T-cell (primary cell): ENCODE results near the gene PRPSAP1. TPM values are rescaled to one million over a fixed set of nuclear protein-coding genes. Genes with fewer than 3 reads are reported as not detected.

ENCODE experiments used
- ATAC-seq, 4 experiments: fragments of 200-7000 bp in 3 of 4; fragments of 150-1000 bp in 1 of 4; cut with Tn5 transposase; replicated peaks in 1 of 4; 1 replicate in 3 of 4; 2 replicates in 1 of 4; pipeline ENCODE4 v1.10.0; 2021; ENCODE audit warnings: moderate library complexity in 3 of 4, mild to moderate bottlenecking in 2 of 4, moderate number of reproducible peaks in 1 of 4
- CTCF ChIA-PET, 2 donors: fragments of 300-600 bp; sonication (Branson Sonifier 250); formaldehyde crosslinking; loops; one replicate each; lab custom pipeline; 2022; ENCODE audit warnings: antibody characterized with exemption in 2 of 2; lab: Charles Lee
- POLR2A ChIA-PET, 2 donors: fragments of 300-600 bp; sonication (Branson Sonifier 250); formaldehyde crosslinking; loops; one replicate each; lab custom pipeline; 2022; ENCODE audit warnings: antibody characterized with exemption in 2 of 2; lab: Charles Lee
- DNase-seq, 35 experiments: peaks; one replicate each; pipeline versions ENCODE4 v3.0.0 to v3.0.0-alpha.2; 2013 to 2023
- H3K27ac ChIP-seq: one replicate; pipeline ENCODE4 v1.5.1; 2013; ENCODE audit warnings: low read length
- H3K27me3 ChIP-seq, 2 experiments: replicated peaks in 1 of 2; 1 replicate in 1 of 2; 2 replicates in 1 of 2; pipeline versions ENCODE4 v1.6.1 to v1.7.0; 2013; ENCODE audit warnings: low read length in 1 of 2, mixed read lengths in 1 of 2; ENCODE audit not compliant: control insufficient read depth in 2 of 2, insufficient read depth in 2 of 2; ENCODE audit errors: extremely low read depth in 1 of 2
- H3K36me3 ChIP-seq, 2 donors: 1 replicate in 1 of 2; 2 replicates in 1 of 2; pipeline versions ENCODE4 v1.6.1 to v1.7.0; 2013; ENCODE audit warnings: low read length in 1 of 2; ENCODE audit not compliant: control insufficient read depth in 2 of 2, insufficient read depth in 1 of 2; ENCODE audit errors: extremely low read depth in 1 of 2
- H3K4me1 ChIP-seq, 2 experiments: 1 replicate in 1 of 2; 2 replicates in 1 of 2; pipeline versions ENCODE4 v1.6.1 to v1.7.0; 2013; ENCODE audit warnings: low read length in 2 of 2, mixed read lengths in 1 of 2; ENCODE audit not compliant: insufficient read depth in 2 of 2, control insufficient read depth in 1 of 2; ENCODE audit errors: extremely low read depth in 1 of 2
- H3K4me3 ChIP-seq, 2 donors: 1 replicate in 1 of 2; 2 replicates in 1 of 2; pipeline versions ENCODE4 v1.5.1 to v1.7.0; 2013; ENCODE audit warnings: mild to moderate bottlenecking in 2 of 2, low read length in 1 of 2, moderate library complexity in 1 of 2; ENCODE audit not compliant: control insufficient read depth in 1 of 2; ENCODE audit errors: extremely low read depth in 1 of 2
- H3K9me3 ChIP-seq: 2 replicates; pipeline ENCODE4 v1.7.0; 2013
- H3K27ac Mint-ChIP-seq, 2 donors: one replicate each; pipeline ENCODE4 v1.8.0; 2020 to 2021; ENCODE audit warnings: mild to moderate bottlenecking in 2 of 2, mixed read lengths in 2 of 2
- H3K27me3 Mint-ChIP-seq, 2 donors: one replicate each; pipeline ENCODE4 v1.8.0; 2021 to 2022; ENCODE audit warnings: mixed read lengths in 2 of 2
- H3K36me3 Mint-ChIP-seq: one replicate; pipeline ENCODE4 v1.8.0; 2021; ENCODE audit warnings: mixed read lengths
- H3K4me1 Mint-ChIP-seq, 3 donors: one replicate each; pipeline ENCODE4 v1.8.0; 2020 to 2022; ENCODE audit warnings: mixed read lengths in 3 of 3, mild to moderate bottlenecking in 1 of 3
- H3K4me3 Mint-ChIP-seq, 3 donors: one replicate each; pipeline ENCODE4 v1.8.0; 2020 to 2022; ENCODE audit warnings: mild to moderate bottlenecking in 3 of 3, mixed read lengths in 3 of 3, moderate library complexity in 3 of 3
- H3K9me3 Mint-ChIP-seq, 3 donors: one replicate each; pipeline ENCODE4 v1.8.0; 2020 to 2022; ENCODE audit warnings: mixed read lengths in 3 of 3
- WGBS: methylation state at CpG from one replicate; pipeline ENCODE4 v1.1.5; 2013; ENCODE audit warnings: missing lambda C conversion rate; ENCODE audit not compliant: insufficient coverage; 5-methylcytosine and 5-hydroxymethylcytosine counted together
- total RNA-seq, 35 experiments: library from RNA in 6 of 35; stranded (reverse) in 6 of 35; fragments of 120-200 nt in 1 of 35; gene quantifications; one replicate each; pipeline versions ENCODE4 v1.2.1 to v1.2.4 and lab custom pipeline; 2013 to 2026

PRPSAP1 gene
- total RNA-seq, 5 donors from 2014 or later (not counting 1 experiment from before 2014, with no cell fraction given), result 27.5 to 47.0 (median 40.0) TPM

DNA sequence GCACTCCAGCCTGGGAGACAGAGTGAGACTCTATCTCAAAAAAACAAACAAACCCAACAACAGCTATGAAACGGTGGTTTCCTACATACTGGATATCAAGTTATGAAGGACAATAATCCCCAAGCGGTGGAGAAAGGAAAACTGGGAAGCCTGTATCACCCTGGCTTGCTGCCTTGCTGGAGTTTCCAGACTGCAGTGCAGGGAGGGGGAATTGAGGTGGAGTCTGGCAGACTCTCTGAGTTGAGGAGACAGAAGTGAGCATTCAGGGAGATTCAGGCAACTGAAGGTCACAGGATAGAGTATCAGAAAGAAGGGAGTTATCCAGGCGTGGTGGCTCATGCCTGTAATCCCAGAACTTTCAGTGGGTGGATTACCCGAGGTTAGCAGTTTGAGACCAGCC lies 57.5 kb downstream of the PRPSAP1 start:
- peaks cover 0 to 3% (median 2%) of the 10 kb centered on the region in 3 donors for H3K4me1 Mint-ChIP-seq
- POLR2A ChIA-PET, result no interaction called here

DNA sequence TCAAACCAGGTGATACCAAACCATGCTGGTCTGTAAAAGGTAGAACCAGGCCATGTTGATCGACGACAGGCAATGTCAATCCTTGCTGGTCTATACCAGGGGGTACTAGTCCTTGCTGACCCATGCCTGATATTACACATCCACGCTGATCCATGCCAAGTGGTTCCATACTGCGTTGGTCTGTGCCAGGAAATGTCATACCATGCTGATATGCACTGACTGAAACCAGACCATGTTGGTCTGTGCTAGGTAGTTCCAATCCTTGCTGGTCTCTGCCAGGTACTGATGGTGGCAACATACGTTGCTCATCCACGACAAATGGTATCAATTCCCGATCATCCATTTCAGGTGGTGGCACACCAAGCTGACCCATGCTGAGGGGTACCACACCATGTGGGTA lies 60.6 kb downstream of the PRPSAP1 start:
- H3K27ac Mint-ChIP-seq, result no peak overlapping the region
- WGBS, result 95% methylated on average over 7 of the region's 7 CpGs
- no peaks in the 10 kb centered on the region for H3K9me3 ChIP-seq
- no peaks in the 10 kb centered on the region for H3K4me1 Mint-ChIP-seq
- DNase-seq (no peak), ATAC-seq (no peak)
- no peaks in the 10 kb centered on the region for H3K27me3 ChIP-seq
- no peak overlapping the region for H3K4me3 Mint-ChIP-seq
- no peaks in the 10 kb centered on the region for H3K9me3 Mint-ChIP-seq
- CTCF ChIA-PET, result no interaction called here
- POLR2A ChIA-PET, result no interaction called here
- no peak overlapping the region for H3K4me3 ChIP-seq
- H3K36me3 ChIP-seq, result peaks cover 0 to 6% of the 10 kb centered on the region in 2 donors
- H3K27me3 Mint-ChIP-seq, result no peaks in the 10 kb centered on the region
- no peaks in the 10 kb centered on the region for H3K4me1 ChIP-seq
- peaks cover 3% of the 10 kb centered on the region for H3K36me3 Mint-ChIP-seq
- no peak overlapping the region for H3K27ac ChIP-seq

More for the DNA sequence above, 57.5 kb downstream of the PRPSAP1 start:
- CTCF ChIA-PET, result interaction anchor here in 1 of 2 donors (1.1 kb wide), 1 partner anchor 386 kb away, joined by 5 read pairs; no protein-coding TSS in a partner anchor
- Mint-ChIP-seq H3K27ac (no peak overlapping the region), H3K27me3 (no peaks in the 10 kb centered on the region), H3K9me3 (no peaks in the 10 kb centered on the region), H3K36me3 (no peaks in the 10 kb centered on the region), H3K4me3 (no peak overlapping the region)
- H3K27ac ChIP-seq, result no peak overlapping the region
- WGBS, result 100% methylated on average over 1 of the region's 4 CpGs
- ATAC-seq, result no peak
- no peaks in the 10 kb centered on the region for H3K9me3 ChIP-seq
- H3K27me3 ChIP-seq, result no peaks in the 10 kb centered on the region
- no peak for DNase-seq
- no peak overlapping the region for H3K4me3 ChIP-seq
- peaks cover 0 to 3% of the 10 kb centered on the region in 2 donors for H3K36me3 ChIP-seq
- no peaks in the 10 kb centered on the region for H3K4me1 ChIP-seq

DNA sequence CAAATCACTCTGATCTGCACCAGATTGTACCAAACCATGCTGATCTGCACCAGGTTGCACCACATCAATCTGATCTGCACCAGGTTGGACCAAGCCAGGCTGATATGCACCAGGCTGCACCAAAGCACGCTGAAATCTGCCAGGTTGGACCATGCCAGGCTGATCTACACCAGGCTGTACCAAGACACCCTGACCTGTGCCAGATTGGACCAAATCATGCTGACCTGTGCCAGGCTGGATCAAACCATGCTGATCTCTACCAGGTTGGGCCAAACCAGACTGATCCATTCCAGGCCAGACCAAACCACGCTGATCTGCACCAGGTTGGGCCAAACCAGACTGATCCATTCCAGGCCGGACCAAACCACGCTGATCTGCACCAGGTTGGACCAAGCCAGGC lies 61.1 kb downstream of the PRPSAP1 start:
- Mint-ChIP-seq H3K36me3 (peaks cover 3% of the 10 kb centered on the region), H3K27ac (no peak overlapping the region), H3K27me3 (no peaks in the 10 kb centered on the region), H3K9me3 (no peaks in the 10 kb centered on the region), H3K4me3 (no peak overlapping the region), H3K4me1 (no peaks in the 10 kb centered on the region)
- Histone ChIP-seq H3K9me3 (no peaks in the 10 kb centered on the region), H3K27me3 (no peaks in the 10 kb centered on the region), H3K4me1 (no peaks in the 10 kb centered on the region), H3K36me3 (peaks cover 0 to 6% of the 10 kb centered on the region in 2 donors), H3K27ac (no peak overlapping the region), H3K4me3 (no peak overlapping the region)
- ATAC-seq (no peak), DNase-seq (no peak)
- ChIA-PET POLR2A (no interaction called here), CTCF (no interaction called here)
- WGBS, result 94% methylated on average over 4 of the region's 4 CpGs

DNA sequence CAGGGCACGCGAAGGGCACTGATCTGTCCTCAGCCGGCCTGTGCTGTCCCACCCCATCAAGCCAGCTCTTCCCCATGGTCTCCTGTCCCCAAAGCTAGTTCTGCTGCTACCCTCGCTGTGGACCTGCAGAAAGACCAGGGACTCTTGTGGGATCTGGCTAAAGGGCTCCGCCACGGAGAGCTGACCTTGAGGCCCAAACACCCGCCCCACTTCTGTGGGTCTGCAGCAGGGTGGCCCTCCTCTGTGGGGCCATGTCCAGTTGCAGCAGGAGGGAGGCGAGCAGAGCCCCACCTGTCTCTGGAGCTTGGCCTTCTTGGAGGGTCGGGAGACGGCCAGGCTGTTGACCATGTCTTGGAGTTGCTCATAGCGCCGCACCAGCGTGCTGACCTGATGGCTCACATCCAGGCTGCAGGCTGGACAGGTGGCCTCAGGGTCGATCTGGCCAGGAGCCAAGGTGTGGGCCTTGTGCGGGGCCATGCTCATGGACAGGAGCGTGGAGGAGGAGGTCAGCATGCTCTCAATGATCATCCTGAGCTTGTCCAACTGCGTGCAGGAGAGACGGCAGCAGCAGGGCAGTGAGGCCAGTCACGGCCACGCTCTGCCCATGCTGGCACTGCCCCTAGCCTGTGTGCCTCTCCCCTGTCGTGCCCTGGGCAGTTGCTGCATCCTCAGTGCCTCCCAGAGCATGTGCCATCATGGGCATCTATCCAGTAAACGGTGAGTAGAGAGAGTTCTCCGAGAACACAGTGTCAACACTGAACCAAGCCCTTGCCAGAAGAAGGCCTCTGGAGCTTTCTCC lies 71.9 kb downstream of the PRPSAP1 start:
- Histone ChIP-seq H3K36me3 (no peaks in the 10 kb centered on the region), H3K4me1 (peaks cover 0 to 11% of the 10 kb centered on the region in 2 experiments), H3K27ac (no peak overlapping the region), H3K4me3 (no peak overlapping the region), H3K9me3 (no peaks in the 10 kb centered on the region), H3K27me3 (no peaks in the 10 kb centered on the region)
- no peak for ATAC-seq
- Mint-ChIP-seq H3K27ac (no peak overlapping the region), H3K27me3 (no peaks in the 10 kb centered on the region), H3K36me3 (no peaks in the 10 kb centered on the region), H3K9me3 (no peaks in the 10 kb centered on the region), H3K4me3 (no peak overlapping the region), H3K4me1 (peaks cover 0 to 11% (median 8%) of the 10 kb centered on the region in 3 donors)
- no peak for DNase-seq
- ChIA-PET POLR2A (no interaction called here), CTCF (no interaction called here)
- 93% methylated on average over 21 of the region's 23 CpGs for WGBS

DNA sequence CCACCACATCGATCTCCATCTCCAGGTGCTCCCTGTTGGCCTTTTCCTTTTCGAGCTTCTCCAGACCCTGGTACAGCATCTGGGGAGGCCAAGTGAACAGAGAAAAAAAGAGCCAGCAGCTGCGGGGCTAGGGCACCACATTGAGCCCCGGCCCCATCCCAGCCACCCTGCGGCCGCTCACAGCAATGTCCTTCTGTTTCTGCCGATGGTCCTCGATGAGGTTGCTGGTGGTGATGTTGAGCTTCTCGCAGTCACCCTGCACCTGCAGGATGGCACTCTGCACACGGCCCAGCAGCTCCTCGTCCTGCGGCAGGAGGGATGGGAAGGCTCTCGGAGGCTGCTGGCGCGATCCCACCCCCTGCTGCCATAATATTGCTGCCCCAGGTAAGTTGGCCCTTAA lies 73.1 kb downstream of the PRPSAP1 start:
- Mint-ChIP-seq H3K4me1 (peaks cover 9 to 18% (median 11%) of the 10 kb centered on the region in 3 donors), H3K27ac (no peak overlapping the region), H3K36me3 (no peaks in the 10 kb centered on the region), H3K4me3 (no peak overlapping the region), H3K9me3 (no peaks in the 10 kb centered on the region), H3K27me3 (no peaks in the 10 kb centered on the region)
- Histone ChIP-seq H3K36me3 (no peaks in the 10 kb centered on the region), H3K27ac (no peak overlapping the region), H3K4me3 (no peak overlapping the region), H3K9me3 (no peaks in the 10 kb centered on the region), H3K27me3 (no peaks in the 10 kb centered on the region), H3K4me1 (peaks cover 0 to 16% of the 10 kb centered on the region in 2 experiments)
- WGBS, result 87% methylated on average over 12 of the region's 15 CpGs
- POLR2A ChIA-PET, result interaction anchor here in 1 of 2 donors (0.6 kb wide), 1 partner anchor 149 kb away, joined by 3 read pairs; no protein-coding TSS in a partner anchor
- ATAC-seq (no peak), DNase-seq (no peak)
- CTCF ChIA-PET, result interaction anchor here (0.6 to 2.4 kb wide), 8 partner anchors 22 to 161 kb away, joined by 3 to 29 read pairs (median 8); no protein-coding TSS in a partner anchor

DNA sequence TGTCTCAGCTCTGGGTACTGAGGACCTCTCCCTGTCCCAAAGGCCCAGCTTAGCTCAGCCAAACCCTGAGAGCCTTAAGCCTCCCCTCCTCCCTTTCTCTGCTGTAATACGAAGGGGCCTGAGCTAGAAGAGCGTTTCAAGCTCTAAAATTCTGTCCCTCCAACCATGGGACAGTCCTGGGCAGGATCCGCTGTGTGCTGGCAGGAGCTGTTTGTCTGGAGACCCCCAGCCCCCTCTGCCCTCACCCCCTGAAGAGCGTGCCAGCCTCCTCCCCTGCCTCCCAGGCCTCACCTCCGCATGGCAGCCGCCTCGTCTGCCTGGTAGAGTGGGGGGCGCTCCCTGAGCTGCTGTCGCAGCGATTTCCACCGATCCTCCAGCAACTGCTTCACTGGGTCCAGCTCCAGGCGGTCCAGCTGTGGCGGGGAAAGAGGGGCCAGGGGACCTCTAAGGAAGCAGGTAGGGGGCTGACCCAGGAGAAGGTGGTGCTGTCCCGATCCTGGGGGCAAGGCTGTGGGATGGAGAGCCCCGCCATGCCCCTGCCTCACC lies 73.9 kb downstream of the PRPSAP1 start:
- CTCF ChIA-PET, result interaction anchor here (0.5 to 2.4 kb wide), 24 partner anchors 15 to 266 kb away, joined by 3 to 29 read pairs (median 5); partner anchors contain the start of genes EXOC7 (in 1 of the 2) and UBALD2 (in 1 of the 2)
- 84% methylated on average over 13 of the region's 15 CpGs for WGBS
- no peaks in the 10 kb centered on the region for H3K27me3 Mint-ChIP-seq

More for the DNA sequence above, 73.9 kb downstream of the PRPSAP1 start:
- DNase-seq, result no peak
- H3K4me3 ChIP-seq, result no peak overlapping the region
- H3K27me3 ChIP-seq, result no peaks in the 10 kb centered on the region
- no peak for ATAC-seq
- H3K27ac Mint-ChIP-seq, result no peak overlapping the region
- POLR2A ChIA-PET, result no interaction called here
- H3K9me3 ChIP-seq, result no peaks in the 10 kb centered on the region
- H3K4me1 ChIP-seq, result peaks cover 0 to 24% of the 10 kb centered on the region in 2 experiments
- no peaks in the 10 kb centered on the region for H3K9me3 Mint-ChIP-seq
- no peak overlapping the region for H3K27ac ChIP-seq
- no peaks in the 10 kb centered on the region for H3K36me3 Mint-ChIP-seq
- H3K4me1 Mint-ChIP-seq, result peaks cover 13 to 25% (median 15%) of the 10 kb centered on the region in 3 donors
- no peaks in the 10 kb centered on the region for H3K36me3 ChIP-seq
- H3K4me3 Mint-ChIP-seq, result no peak overlapping the region
